Activated CD4-positive, alpha-beta T cell treated with anti-CD3 and anti-CD28 coated beads for 36 hours (primary cell): ENCODE results near the gene MRPS11. TPM values are rescaled to one million over a fixed set of nuclear protein-coding genes. Genes with fewer than 3 reads are reported as not detected.
"Not testable (repeated sequence)": the region's sequence is repeated elsewhere in the genome, so short reads cannot be mapped to it uniquely, and the experiment has no call there.

ENCODE experiments used
- ATAC-seq: fragments of 200-7000 bp; cut with Tn5 transposase; one replicate; pipeline ENCODE4 v1.10.0; 2021; ENCODE audit warnings: mild to moderate bottlenecking, moderate library complexity
- CTCF ChIA-PET: fragments of 350-600 bp; sonication (Branson Sonifier 250); formaldehyde crosslinking; loops from one replicate; lab custom pipeline; 2021; ENCODE audit warnings: antibody characterized with exemption; lab: Charles Lee
- POLR2A ChIA-PET: fragments of 350-600 bp; sonication (Branson Sonifier 250); formaldehyde crosslinking; loops from one replicate; lab custom pipeline; 2021; ENCODE audit warnings: antibody characterized with exemption, inconsistent platforms; lab: Charles Lee
- DNase-seq: peaks from one replicate; pipeline ENCODE4 v3.0.0-alpha.2; 2020
- H3K27ac Mint-ChIP-seq: one replicate; pipeline ENCODE4 v1.8.0; 2021; ENCODE audit warnings: mixed read lengths
- H3K27me3 Mint-ChIP-seq: one replicate; pipeline ENCODE4 v1.8.0; 2021; ENCODE audit warnings: mixed read lengths
- H3K36me3 Mint-ChIP-seq: one replicate; pipeline ENCODE4 v1.8.0; 2021; ENCODE audit warnings: low read depth, mixed read lengths
- H3K4me1 Mint-ChIP-seq: one replicate; pipeline ENCODE4 v1.8.0; 2021; ENCODE audit warnings: mixed read lengths
- H3K4me3 Mint-ChIP-seq: one replicate; pipeline ENCODE4 v1.8.0; 2021; ENCODE audit warnings: mild to moderate bottlenecking, moderate library complexity, mixed read lengths
- H3K9me3 Mint-ChIP-seq: one replicate; pipeline ENCODE4 v1.8.0; 2021; ENCODE audit warnings: low read depth, mixed read lengths
- intact Hi-C, 2 experiments: fragments of 100-400 bp; cut with DNase I in 1 of 2; cut with micrococcal nuclease in 1 of 2; formaldehyde crosslinking; loops; one replicate each; pipeline versions ENCODE4 v1.14.2 to v1.15.1; 2022 to 2024; cut with DNase I, micrococcal nuclease
- total RNA-seq, 2 experiments: library from RNA; stranded (reverse); gene quantifications; one replicate each; pipeline ENCODE4 v1.2.3, GENCODE V29; 2021

MRPS11 gene
- total RNA-seq, 2 experiments from 2014 or later: 58.3 to 67.1 TPM

GRCh38 chr15:88512078-88512477, 44.6 kb downstream of the MRPS11 start:
- DNase-seq (no peak), ATAC-seq (no peak)
- H3K4me3 Mint-ChIP-seq: no peak overlapping the region
- ChIA-PET POLR2A (no interaction called here), CTCF (no interaction called here)
- intact Hi-C loops: no loop called here
- no peaks in the 10 kb centered on the region for H3K9me3 Mint-ChIP-seq
- no peak overlapping the region for H3K27ac Mint-ChIP-seq
- H3K36me3 Mint-ChIP-seq: peaks cover 16% of the 10 kb centered on the region
- no peaks in the 10 kb centered on the region for H3K27me3 Mint-ChIP-seq
- H3K4me1 Mint-ChIP-seq: peaks cover 4% of the 10 kb centered on the region

- Mint-ChIP-seq H3K4me3 (no peak overlapping the region), H3K4me1 (peaks cover 4% of the 10 kb centered on the region), H3K27me3 (no peaks in the 10 kb centered on the region), H3K9me3 (no peaks in the 10 kb centered on the region), H3K36me3 (peaks cover 16% of the 10 kb centered on the region), H3K27ac (no peak overlapping the region)
- ChIA-PET CTCF (no interaction called here), POLR2A (no interaction called here)
- DNase-seq (no peak), ATAC-seq (no peak)
- intact Hi-C loops: no loop called here
Measured at GRCh38 chr15:88512601-88513000, 45.1 kb downstream of the MRPS11 start.

GRCh38 chr15:88513195-88513594, 45.7 kb downstream of the MRPS11 start:
- Mint-ChIP-seq H3K9me3 (no peaks in the 10 kb centered on the region), H3K4me3 (no peak overlapping the region), H3K36me3 (peaks cover 16% of the 10 kb centered on the region), H3K27me3 (no peaks in the 10 kb centered on the region), H3K4me1 (peaks cover 4% of the 10 kb centered on the region), H3K27ac (no peak overlapping the region)
- CTCF ChIA-PET: no interaction called here
- no peak for ATAC-seq
- POLR2A ChIA-PET: no interaction called here
- DNase-seq: no peak
- intact Hi-C loops: no loop called here

- Mint-ChIP-seq H3K36me3 (peaks cover 10% of the 10 kb centered on the region), H3K27ac (no peak overlapping the region), H3K4me1 (no peaks in the 10 kb centered on the region), H3K9me3 (no peaks in the 10 kb centered on the region), H3K27me3 (no peaks in the 10 kb centered on the region), H3K4me3 (no peak overlapping the region)
- intact Hi-C loops: no loop called here
- CTCF ChIA-PET: no interaction called here
- POLR2A ChIA-PET: no interaction called here
- DNase-seq (no peak), ATAC-seq (no peak)
Measured at GRCh38 chr15:88518903-88519302, 51.4 kb downstream of the MRPS11 start.

DNA sequence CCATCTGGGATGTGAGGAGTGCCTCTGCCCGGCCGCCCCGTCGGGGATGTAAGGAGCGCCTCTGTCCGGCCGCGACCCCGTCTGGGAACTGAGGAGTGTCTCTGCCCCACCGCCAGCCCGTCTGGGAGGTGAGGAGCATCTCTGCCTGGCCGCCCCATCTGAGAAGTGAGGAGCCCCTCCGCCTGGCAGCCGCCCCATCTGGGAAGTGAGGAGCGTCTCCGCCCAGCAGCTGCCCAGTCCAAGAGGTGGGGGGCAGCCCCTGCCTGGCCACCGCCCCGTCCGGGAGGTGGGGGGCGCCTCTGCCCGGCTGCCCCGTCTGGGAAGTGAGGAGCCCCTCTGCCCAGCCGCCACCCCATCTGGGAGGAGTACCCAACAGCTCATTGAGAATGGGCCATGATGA, 56.6 kb downstream of the MRPS11 start:
- CTCF ChIA-PET, POLR2A ChIA-PET, H3K27me3 Mint-ChIP-seq, intact Hi-C loops, H3K9me3 Mint-ChIP-seq, H3K27ac Mint-ChIP-seq, H3K4me1 Mint-ChIP-seq, H3K4me3 Mint-ChIP-seq, DNase-seq, ATAC-seq: not testable (repeated sequence)
- H3K36me3 Mint-ChIP-seq: peaks cover 37% of the 10 kb centered on the region

- H3K36me3 Mint-ChIP-seq: peaks cover 50% of the 10 kb centered on the region
- H3K4me3 Mint-ChIP-seq: no peak overlapping the region
- CTCF ChIA-PET: no interaction called here
- intact Hi-C loops: no loop called here
- ATAC-seq: no peak
- no peaks in the 10 kb centered on the region for H3K9me3 Mint-ChIP-seq
- POLR2A ChIA-PET: no interaction called here
- no peaks in the 10 kb centered on the region for H3K27me3 Mint-ChIP-seq
- H3K27ac Mint-ChIP-seq: no peak overlapping the region
- no peaks in the 10 kb centered on the region for H3K4me1 Mint-ChIP-seq
- no peak for DNase-seq
Measured at GRCh38 chr15:88525418-88525817, 57.9 kb downstream of the MRPS11 start.

- intact Hi-C loops: no loop called here
Measured at GRCh38 chr15:88526247-88526879, 58.9 kb downstream of the MRPS11 start.

DNA sequence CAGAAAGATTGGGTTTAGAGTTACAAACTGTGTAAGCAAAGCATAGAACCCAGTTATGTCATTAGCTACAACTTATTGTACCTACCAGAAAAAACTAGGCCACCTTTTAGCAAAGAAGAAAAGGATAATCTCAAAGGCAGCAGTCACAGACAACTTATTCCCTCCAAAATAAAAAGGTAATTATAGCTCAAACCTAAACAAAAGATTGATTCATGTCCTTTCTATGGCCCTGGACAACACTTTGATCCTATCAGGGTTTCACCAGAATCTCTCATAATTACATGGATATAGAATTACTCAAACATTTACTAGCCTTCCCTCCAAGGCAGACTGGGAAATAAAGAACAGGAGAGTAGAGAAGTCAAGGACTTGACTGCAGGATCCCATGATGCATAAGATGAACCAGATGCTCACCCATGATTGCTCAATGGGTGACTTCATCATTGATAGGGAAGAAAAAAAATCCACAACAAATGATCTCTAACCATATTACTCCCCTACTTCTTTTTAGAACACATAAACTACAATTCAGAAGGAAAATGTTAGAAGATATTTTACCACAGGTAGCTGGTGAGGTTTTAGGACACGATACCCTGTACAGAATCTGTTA, 61.6 kb downstream of the MRPS11 start:
- no peak for ATAC-seq
- H3K4me3 Mint-ChIP-seq: no peak overlapping the region
- H3K9me3 Mint-ChIP-seq: peaks cover 4% of the 10 kb centered on the region
- no peaks in the 10 kb centered on the region for H3K4me1 Mint-ChIP-seq
- DNase-seq: no peak
- H3K36me3 Mint-ChIP-seq: peaks cover 68% of the 10 kb centered on the region
- CTCF ChIA-PET: no interaction called here
- intact Hi-C loops: no loop called here
- POLR2A ChIA-PET: no interaction called here
- H3K27ac Mint-ChIP-seq: no peak overlapping the region
- H3K27me3 Mint-ChIP-seq: no peaks in the 10 kb centered on the region

More at GRCh38 chr15:88526247-88526879, 58.9 kb downstream of the MRPS11 start:
- no peak for DNase-seq
- ChIA-PET POLR2A (no interaction called here), CTCF (no interaction called here)
- Mint-ChIP-seq H3K4me3 (no peak overlapping the region), H3K36me3 (peaks cover 60% of the 10 kb centered on the region), H3K4me1 (no peaks in the 10 kb centered on the region), H3K27me3 (no peaks in the 10 kb centered on the region), H3K27ac (no peak overlapping the region), H3K9me3 (no peaks in the 10 kb centered on the region)
- ATAC-seq: no peak

Other genes starting within 250 kb of the MRPS11 start
- gene NTRK3, start 211.0 kb upstream of the MRPS11 start, total RNA-seq: under 1 TPM; 0.78 to 0.88 TPM
- gene MRPL46, start 320 bp upstream of the MRPS11 start, total RNA-seq: 10 to 100 TPM; 31.0 to 35.6 TPM
- 1 to 10 TPM; 2.7 to 3.0 TPM for gene DET1, start 79.0 kb downstream of the MRPS11 start, total RNA-seq
- gene AEN, start 153.6 kb downstream of the MRPS11 start, total RNA-seq: 10 to 100 TPM; 42.8 to 52.9 TPM
- 100 to 1,000 TPM; 107 to 120 TPM for gene ISG20, start 171.3 kb downstream of the MRPS11 start, total RNA-seq